Suprapubic skin (tissue), 4 donors: ENCODE data around the gene CCNQ. TPM values are rescaled to one million over a fixed set of nuclear protein-coding genes. Genes with fewer than 3 reads are reported as not detected.

ENCODE experiments used
- DNase-seq, 2 donors: peaks; one replicate each; pipeline ENCODE4 v3.0.0-alpha.2; 2019; ENCODE audit warnings: low spot score in 2 of 2
- H3K27ac ChIP-seq: fragments of 200-600 bp; sonication (generic); one replicate; pipeline ENCODE4 v1.5.1; 2019
- H3K27me3 ChIP-seq: fragments of 200-600 bp; sonication (generic); one replicate; pipeline ENCODE4 v1.5.1; 2019
- H3K36me3 ChIP-seq: fragments of 200-600 bp; sonication (generic); one replicate; pipeline ENCODE4 v1.5.1; 2019
- H3K4me1 ChIP-seq: fragments of 200-600 bp; sonication (generic); one replicate; pipeline ENCODE4 v1.5.1; 2019
- H3K4me3 ChIP-seq: fragments of 200-600 bp; sonication (generic); one replicate; pipeline ENCODE4 v1.5.1; 2019; ENCODE audit warnings: mild to moderate bottlenecking
- H3K9me3 ChIP-seq: fragments of 200-600 bp; sonication (generic); one replicate; pipeline ENCODE4 v1.5.1; 2019
- CTCF ChIP-seq, 2 donors: fragments of 200-600 bp in 1 of 2; fragments of 450-650 bp in 1 of 2; sonication (generic) in 1 of 2; IDR thresholded peaks; one replicate each; pipeline ENCODE4 v1.5.1; 2016 to 2019; ENCODE audit warnings: antibody characterized with exemption in 2 of 2, mild to moderate bottlenecking in 1 of 2, moderate library complexity in 1 of 2
- EP300 ChIP-seq: sonication (generic); formaldehyde crosslinking; IDR thresholded peaks from one replicate; pipeline ENCODE4 v1.6.1; 2017; ENCODE audit warnings: antibody characterized with exemption
- POLR2A ChIP-seq, 2 donors: fragments of 450-650 bp; IDR thresholded peaks; one replicate each; pipeline ENCODE4 v1.6.1; 2017; ENCODE audit warnings: antibody characterized with exemption in 2 of 2, mild to moderate bottlenecking in 2 of 2, moderate library complexity in 2 of 2
- POLR2AphosphoS5 ChIP-seq, 3 donors: sonication (generic); formaldehyde crosslinking; IDR thresholded peaks; one replicate each; pipeline ENCODE4 v1.6.1; 2017; ENCODE audit warnings: antibody characterized with exemption in 3 of 3
- WGBS: methylation state at CpG from one replicate; pipeline ENCODE4 v1.1.5; 2018; 5-methylcytosine and 5-hydroxymethylcytosine counted together
- total RNA-seq, 4 donors: library from RNA; depleted of rRNA; stranded (reverse); fragments of >200 nt; gene quantifications; one replicate each; pipeline ENCODE4 v1.1.0, GENCODE V29; 2016

The CCNQ gene
- total RNA-seq, 4 donors from 2014 or later, result 16.4 to 33.2 (median 29.3) TPM

- H3K27me3 ChIP-seq, result no peaks in the 10 kb centered on the region
- no peaks in the 10 kb centered on the region for H3K9me3 ChIP-seq
- H3K4me1 ChIP-seq, result no peaks in the 10 kb centered on the region
- H3K36me3 ChIP-seq, result no peaks in the 10 kb centered on the region
- no peak for DNase-seq
- no peak overlapping the region for H3K27ac ChIP-seq
- TF ChIP-seq CTCF (IDR thresholded peaks at IDR 0.05) (no peak), POLR2A (IDR thresholded peaks at IDR 0.05) (no peak), POLR2AphosphoS5 (IDR thresholded peaks at IDR 0.05) (no peak), EP300 (no peak)
- H3K4me3 ChIP-seq, result no peak overlapping the region
- 87% methylated on average over 13 of the region's 15 CpGs for WGBS
Observed at GRCh38 chrX:153624196-153625091, 25.5 kb upstream of the CCNQ start.

GRCh38 chrX:153623310-153624029 lies 24.5 kb upstream of the CCNQ start:
- no peaks in the 10 kb centered on the region for H3K27me3 ChIP-seq
- no peak overlapping the region for H3K27ac ChIP-seq
- no peaks in the 10 kb centered on the region for H3K36me3 ChIP-seq
- no peaks in the 10 kb centered on the region for H3K4me1 ChIP-seq
- no peaks in the 10 kb centered on the region for H3K9me3 ChIP-seq
- no peak overlapping the region for H3K4me3 ChIP-seq
- WGBS, result 75% methylated on average over 10 of the region's 16 CpGs
- TF ChIP-seq POLR2A (IDR thresholded peaks at IDR 0.05) (no peak), POLR2AphosphoS5 (IDR thresholded peaks at IDR 0.05) (no peak), EP300 (no peak), CTCF (IDR thresholded peaks at IDR 0.05) (no peak)
- DNase-seq, result no peak

GRCh38 chrX:153622661-153623309 lies 23.8 kb upstream of the CCNQ start:
- no peaks in the 10 kb centered on the region for H3K9me3 ChIP-seq
- no peak overlapping the region for H3K27ac ChIP-seq
- DNase-seq, result no peak
- H3K4me3 ChIP-seq, result no peak overlapping the region
- 80% methylated on average over 17 of the region's 17 CpGs for WGBS
- H3K36me3 ChIP-seq, result no peaks in the 10 kb centered on the region
- H3K27me3 ChIP-seq, result peaks cover 3% of the 10 kb centered on the region
- H3K4me1 ChIP-seq, result no peaks in the 10 kb centered on the region
- TF ChIP-seq POLR2A (IDR thresholded peaks at IDR 0.05), result no peak
- TF ChIP-seq EP300, result no peak
- no peak for TF ChIP-seq POLR2AphosphoS5 (IDR thresholded peaks at IDR 0.05)
- no peak for TF ChIP-seq CTCF (IDR thresholded peaks at IDR 0.05)

GRCh38 chrX:153621949-153622598 lies 23.1 kb upstream of the CCNQ start:
- peaks cover 3% of the 10 kb centered on the region for H3K27me3 ChIP-seq
- peak in 1 of 2 donors; percentile 29 for DNase-seq
- no peak overlapping the region for H3K4me3 ChIP-seq
- no peak for TF ChIP-seq EP300
- TF ChIP-seq POLR2A (IDR thresholded peaks at IDR 0.05), result no peak
- no peak for TF ChIP-seq POLR2AphosphoS5 (IDR thresholded peaks at IDR 0.05)
- no peak for TF ChIP-seq CTCF (IDR thresholded peaks at IDR 0.05)
- H3K36me3 ChIP-seq, result no peaks in the 10 kb centered on the region
- no peaks in the 10 kb centered on the region for H3K4me1 ChIP-seq
- no peak overlapping the region for H3K27ac ChIP-seq
- WGBS, result 89% methylated on average over 27 of the region's 27 CpGs
- H3K9me3 ChIP-seq, result no peaks in the 10 kb centered on the region
